Measurements from ENCODE around the gene RHBDD1. TPM values are rescaled to one million over a fixed set of nuclear protein-coding genes. Genes with fewer than 3 reads are reported as not detected.
A peak's percentile ranks its signal among the peaks of the same experiment; 100 is the strongest.

RHBDD1 gene
- total and polyA plus RNA-seq, 2 donors (not counting 3 experiments of a cell fraction or from before 2014, with no cell fraction given) = 6.8 to 19.4 TPM

DNA sequence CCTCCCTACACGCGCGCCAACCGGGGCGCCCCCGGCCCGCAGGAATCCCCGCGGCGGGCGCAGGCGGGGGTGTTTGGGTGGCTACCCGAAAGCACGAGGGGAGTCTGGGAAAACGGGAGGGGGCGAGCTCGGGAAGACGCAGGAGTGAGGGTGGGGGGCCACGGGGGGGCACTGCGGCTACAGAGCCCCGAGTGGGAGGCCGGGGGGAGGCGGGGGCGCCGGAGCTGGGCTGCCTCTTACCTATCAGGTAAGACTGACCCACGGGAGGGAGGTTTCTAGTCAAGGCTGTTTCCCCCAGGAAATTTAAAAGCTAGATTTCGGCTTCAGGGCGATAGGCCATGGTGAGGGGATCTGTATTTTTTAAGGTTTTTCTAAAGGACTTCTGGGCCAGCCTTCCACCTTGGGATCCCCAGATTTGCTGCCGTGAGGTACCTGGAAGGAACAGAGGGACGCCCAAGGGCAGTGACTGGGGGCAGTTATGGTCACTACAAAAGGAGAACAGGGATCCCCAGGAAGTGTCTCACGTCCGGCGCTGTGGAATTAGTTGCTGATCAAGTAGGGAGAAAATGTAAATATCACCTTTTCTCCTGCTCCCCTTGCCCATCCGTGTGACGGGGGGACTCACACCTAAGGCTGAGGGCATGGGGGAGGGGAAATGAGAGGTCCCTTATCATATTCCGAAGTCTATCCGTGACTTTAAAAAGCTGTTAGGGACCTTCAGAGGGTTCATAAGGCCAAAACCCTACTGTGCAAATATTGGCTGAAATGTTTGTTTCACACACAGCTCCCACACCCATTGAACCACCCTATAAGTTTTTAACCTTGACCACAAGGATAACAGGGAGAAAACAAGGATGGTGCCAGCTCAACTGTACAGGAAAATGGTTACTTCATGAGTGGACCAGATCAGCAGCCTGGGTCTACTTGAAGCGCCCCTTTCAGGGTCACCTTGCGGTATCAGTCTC is 35.6 kb upstream of the RHBDD1 start:
- Histone ChIP-seq H3K9me3 (replicated peaks; ENCODE audit: control insufficient read depth, insufficient read depth, low read length) (no peaks in the 10 kb centered on the region), H3K4me2 (ENCODE audit: insufficient read depth, low read length) (peak overlapping the region; percentile 47), H3K9ac (replicated peaks; ENCODE audit: extremely low read depth, insufficient read depth, low read length) (no peak overlapping the region), H3K4me3 (replicated peaks in 1 of 3; ENCODE audit: insufficient read depth in 1 of 3, low read depth in 1 of 3, low read length in 3 of 3) (peak overlapping the region in 1 of 3 experiments; percentile 43), H4K20me1 (replicated peaks; ENCODE audit: control insufficient read depth, extremely low read depth, insufficient read depth, low read length) (no peaks in the 10 kb centered on the region), H3K4me1 (ENCODE audit: control insufficient read depth, extremely low read depth, insufficient read depth, low read length) (peaks cover 15% of the 10 kb centered on the region), H3K27ac (ENCODE audit: insufficient read depth, low read depth, low read length) (no peak overlapping the region), H3K36me3 (ENCODE audit: control insufficient read depth in 2 of 2, extremely low read depth in 1 of 2, insufficient read depth in 2 of 2, low read length in 2 of 2) (no peaks in the 10 kb centered on the region), H2AFZ (ENCODE audit: low read depth, low read length) (peak overlapping the region; percentile 43), H3K79me2 (ENCODE audit: control insufficient read depth, insufficient read depth, low read length) (no peaks in the 10 kb centered on the region), H3K9me1 (replicated peaks; ENCODE audit: control insufficient read depth, extremely low read depth, insufficient read depth, low read length) (no peaks in the 10 kb centered on the region), H3K27me3 (ENCODE audit: control insufficient read depth in 2 of 2, insufficient read depth in 2 of 2, low read length in 2 of 2) (peaks cover 19 to 28% of the 10 kb centered on the region in 2 experiments)
- dilution Hi-C loops (cut with MboI; ENCODE audit: extremely low pct_ligation_motif_present, low sequenced_read_pairs) (no loop called here), intact Hi-C loops (cut with micrococcal nuclease) (loop anchor here (1.0 to 10.0 kb wide), 5 partner anchors 9 to 1063 kb away; no protein-coding TSS in a partner anchor)
- CTCF ChIA-PET = interaction anchor here (1.0 to 2.3 kb wide), 5 partner anchors 107 to 1135 kb away, joined by 3 to 12 read pairs (median 7); no protein-coding TSS in a partner anchor
- DNase-seq (ENCODE audit: low read depth, low spot score) (no peak), FAIRE-seq (peak; percentile 37)
- POLR2A ChIA-PET = no interaction called here
- no TSS peak for BruUV-seq (replicated peaks)
- TF ChIP-seq MYC (IDR thresholded peaks at IDR 0.05; ENCODE audit: low read depth, low read length) (no peak), CTCF (IDR thresholded peaks at IDR 0.05; ENCODE audit: extremely low read depth in 1 of 2, insufficient read depth in 1 of 2, low read depth in 1 of 2, low read length in 2 of 2) (no peak), GATA2 (IDR thresholded peaks at IDR 0.05; ENCODE audit: insufficient read depth, insufficient read length, low read depth, low read length) (no peak), POLR2A (IDR thresholded peaks at IDR 0.05; ENCODE audit: low read depth, low read length) (no peak), FOS (IDR thresholded peaks at IDR 0.05; ENCODE audit: borderline replicate concordance, insufficient read depth, low read length) (no peak), EZH2 (IDR thresholded peaks at IDR 0.05; ENCODE audit: borderline replicate concordance, low read depth, low read length, severe bottlenecking) (peak; percentile 9), MAX (IDR thresholded peaks at IDR 0.05; ENCODE audit: insufficient read depth, insufficient read length) (no peak)
